ENCODE data around the gene MICU1. TPM values are rescaled to one million over a fixed set of nuclear protein-coding genes. Genes with fewer than 3 reads are reported as not detected.

MICU1 gene
- total and polyA plus RNA-seq, 2 of the 13 experiments (the other 11 are each of a cell fraction or from before 2014, with no cell fraction given), result 32.5 to 56.1 TPM

DNA sequence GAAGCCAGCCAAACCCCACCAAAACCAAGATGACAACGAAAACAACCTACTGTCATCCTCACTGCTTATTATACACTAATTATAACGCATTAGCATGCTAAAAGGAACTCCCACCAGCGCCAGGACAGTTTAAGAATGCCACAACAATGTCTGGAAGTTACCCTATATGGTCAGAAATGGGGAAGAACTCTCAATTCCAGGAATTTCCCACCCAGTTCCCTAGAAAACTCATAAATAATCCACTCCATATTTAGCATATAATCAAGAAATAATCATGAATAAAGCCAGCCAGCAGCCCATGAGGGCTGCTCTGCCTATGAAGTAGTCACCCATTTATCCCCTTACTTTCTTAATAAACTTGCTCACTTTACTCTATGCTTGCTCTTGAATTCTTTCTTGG, 20.8 kb downstream of the MICU1 start:
- H3K4me3 ChIP-seq (replicated peaks in 1 of 3; ENCODE audit: insufficient read depth in 1 of 3, low read depth in 2 of 3, low read length in 3 of 3), result no peak overlapping the region
- ATAC-seq (no peak), FAIRE-seq (no peak), DNase-seq (ENCODE audit: low spot score) (no peak)
- no peaks in the 10 kb centered on the region for H3K9me3 ChIP-seq (ENCODE audit: low read length)
- BruUV-seq (replicated peaks), result no TSS peak
- H3K79me2 ChIP-seq (ENCODE audit: insufficient read depth, low read length), result peaks cover 10% of the 10 kb centered on the region
- POLR2A ChIA-PET, result no interaction called here
- no peak overlapping the region for H3K9ac ChIP-seq (ENCODE audit: insufficient read depth, low read depth, low read length)
- no peaks in the 10 kb centered on the region for H4K20me1 ChIP-seq (ENCODE audit: insufficient read depth, low read length)
- CTCF ChIA-PET (ENCODE audit: low intra/inter-chr PET ratio, low total read pairs), result no interaction called here
- in situ Hi-C loops (cut with HindIII; ENCODE audit: extremely low pct_ligation_motif_present, low pct_unique_long_range_greater_than_20kb) (no loop called here), intact Hi-C loops (cut with micrococcal nuclease; ENCODE audit: unreplicated experiment) (no loop called here)
- H3K4me1 ChIP-seq (ENCODE audit: insufficient read depth, low read length), result no peaks in the 10 kb centered on the region
- no peak for TF ChIP-seq SNAI1 (CRISPR knock-in tag; IDR thresholded peaks at IDR 0.05; ENCODE audit: borderline replicate concordance)
- no peak for TF ChIP-seq ZNF30 (CRISPR knock-in tag; IDR thresholded peaks at IDR 0.05)
- no peak for TF ChIP-seq ZNF335 (CRISPR knock-in tag; IDR thresholded peaks at IDR 0.05)
- TF ChIP-seq HHEX (CRISPR knock-in tag; IDR thresholded peaks at IDR 0.05), result no peak
- TF ChIP-seq ZNF83 (CRISPR knock-in tag; IDR thresholded peaks at IDR 0.05; ENCODE audit: borderline replicate concordance), result no peak
- TF ChIP-seq ZNF143 (CRISPR knock-in tag; IDR thresholded peaks at IDR 0.05), result no peak
- TF ChIP-seq RAD51 (IDR thresholded peaks at IDR 0.05; ENCODE audit: borderline replicate concordance), result no peak
- 94% methylated on average over 3 of the region's 3 CpGs for WGBS (ENCODE audit: low lambda C conversion rate)
- H3K36me3 ChIP-seq (replicated peaks in 1 of 2; ENCODE audit: control insufficient read depth in 1 of 2, insufficient read depth in 2 of 2, low read length in 2 of 2), result no peaks in the 10 kb centered on the region
- H3K27ac ChIP-seq (ENCODE audit: extremely low read length, insufficient read depth, low read length), result no peak overlapping the region
- no peaks in the 10 kb centered on the region for H3K27me3 ChIP-seq (ENCODE audit: control insufficient read depth in 1 of 2, insufficient read depth in 2 of 2, low read length in 2 of 2)
- H2AFZ ChIP-seq (ENCODE audit: low read length), result no peak overlapping the region
- no peak overlapping the region for H3K4me2 ChIP-seq (ENCODE audit: low read depth, low read length)

DNA sequence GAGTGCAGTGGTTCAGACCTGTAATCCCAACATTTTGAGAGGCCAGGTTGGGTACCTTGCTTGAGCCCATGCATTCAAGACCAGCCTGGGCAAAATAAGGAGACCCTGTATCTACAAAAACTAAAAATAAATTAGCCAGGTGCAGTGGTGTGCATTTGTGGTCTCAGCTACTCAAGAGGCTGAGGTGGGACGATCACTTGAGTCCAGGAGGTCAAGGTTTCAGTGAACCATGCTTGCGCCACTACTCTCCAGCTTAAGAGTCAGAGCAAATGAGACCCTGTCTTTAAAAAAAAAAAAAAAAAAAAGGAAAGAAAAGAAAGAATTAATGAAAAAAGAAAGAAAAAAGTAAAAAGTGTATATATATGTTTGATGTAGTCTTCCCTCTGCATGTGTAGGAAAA, 24.7 kb downstream of the MICU1 start:
- Histone ChIP-seq H3K9ac (ENCODE audit: insufficient read depth, low read depth, low read length) (no peak overlapping the region), H2AFZ (ENCODE audit: low read length) (no peak overlapping the region), H4K20me1 (ENCODE audit: insufficient read depth, low read length) (no peaks in the 10 kb centered on the region), H3K79me2 (ENCODE audit: insufficient read depth, low read length) (peaks cover 7% of the 10 kb centered on the region), H3K4me1 (ENCODE audit: insufficient read depth, low read length) (no peaks in the 10 kb centered on the region), H3K9me3 (ENCODE audit: low read length) (no peaks in the 10 kb centered on the region), H3K27ac (ENCODE audit: extremely low read length, insufficient read depth, low read length) (no peak overlapping the region), H3K36me3 (replicated peaks in 1 of 2; ENCODE audit: control insufficient read depth in 1 of 2, insufficient read depth in 2 of 2, low read length in 2 of 2) (no peaks in the 10 kb centered on the region), H3K4me2 (ENCODE audit: low read depth, low read length) (no peak overlapping the region), H3K4me3 (replicated peaks in 1 of 3; ENCODE audit: insufficient read depth in 1 of 3, low read depth in 2 of 3, low read length in 3 of 3) (no peak overlapping the region), H3K27me3 (ENCODE audit: control insufficient read depth in 1 of 2, insufficient read depth in 2 of 2, low read length in 2 of 2) (no peaks in the 10 kb centered on the region)
- CTCF ChIA-PET (ENCODE audit: low intra/inter-chr PET ratio, low total read pairs), result no interaction called here
- WGBS (ENCODE audit: low lambda C conversion rate), result 61% methylated on average over 2 of the region's 2 CpGs
- DNase-seq (ENCODE audit: low spot score), result no peak
- in situ Hi-C loops (cut with HindIII; ENCODE audit: extremely low pct_ligation_motif_present, low pct_unique_long_range_greater_than_20kb) (no loop called here), intact Hi-C loops (cut with micrococcal nuclease; ENCODE audit: unreplicated experiment) (no loop called here)
- POLR2A ChIA-PET, result no interaction called here
- FAIRE-seq, result peak; percentile 21
- TF ChIP-seq KDM5B (CRISPR knock-in tag; IDR thresholded peaks at IDR 0.05; ENCODE audit: borderline replicate concordance), result no peak
- TF ChIP-seq ZFAT (CRISPR knock-in tag; conservative IDR thresholded peaks at IDR 0.05), result no peak
- TF ChIP-seq, protein P1, sequence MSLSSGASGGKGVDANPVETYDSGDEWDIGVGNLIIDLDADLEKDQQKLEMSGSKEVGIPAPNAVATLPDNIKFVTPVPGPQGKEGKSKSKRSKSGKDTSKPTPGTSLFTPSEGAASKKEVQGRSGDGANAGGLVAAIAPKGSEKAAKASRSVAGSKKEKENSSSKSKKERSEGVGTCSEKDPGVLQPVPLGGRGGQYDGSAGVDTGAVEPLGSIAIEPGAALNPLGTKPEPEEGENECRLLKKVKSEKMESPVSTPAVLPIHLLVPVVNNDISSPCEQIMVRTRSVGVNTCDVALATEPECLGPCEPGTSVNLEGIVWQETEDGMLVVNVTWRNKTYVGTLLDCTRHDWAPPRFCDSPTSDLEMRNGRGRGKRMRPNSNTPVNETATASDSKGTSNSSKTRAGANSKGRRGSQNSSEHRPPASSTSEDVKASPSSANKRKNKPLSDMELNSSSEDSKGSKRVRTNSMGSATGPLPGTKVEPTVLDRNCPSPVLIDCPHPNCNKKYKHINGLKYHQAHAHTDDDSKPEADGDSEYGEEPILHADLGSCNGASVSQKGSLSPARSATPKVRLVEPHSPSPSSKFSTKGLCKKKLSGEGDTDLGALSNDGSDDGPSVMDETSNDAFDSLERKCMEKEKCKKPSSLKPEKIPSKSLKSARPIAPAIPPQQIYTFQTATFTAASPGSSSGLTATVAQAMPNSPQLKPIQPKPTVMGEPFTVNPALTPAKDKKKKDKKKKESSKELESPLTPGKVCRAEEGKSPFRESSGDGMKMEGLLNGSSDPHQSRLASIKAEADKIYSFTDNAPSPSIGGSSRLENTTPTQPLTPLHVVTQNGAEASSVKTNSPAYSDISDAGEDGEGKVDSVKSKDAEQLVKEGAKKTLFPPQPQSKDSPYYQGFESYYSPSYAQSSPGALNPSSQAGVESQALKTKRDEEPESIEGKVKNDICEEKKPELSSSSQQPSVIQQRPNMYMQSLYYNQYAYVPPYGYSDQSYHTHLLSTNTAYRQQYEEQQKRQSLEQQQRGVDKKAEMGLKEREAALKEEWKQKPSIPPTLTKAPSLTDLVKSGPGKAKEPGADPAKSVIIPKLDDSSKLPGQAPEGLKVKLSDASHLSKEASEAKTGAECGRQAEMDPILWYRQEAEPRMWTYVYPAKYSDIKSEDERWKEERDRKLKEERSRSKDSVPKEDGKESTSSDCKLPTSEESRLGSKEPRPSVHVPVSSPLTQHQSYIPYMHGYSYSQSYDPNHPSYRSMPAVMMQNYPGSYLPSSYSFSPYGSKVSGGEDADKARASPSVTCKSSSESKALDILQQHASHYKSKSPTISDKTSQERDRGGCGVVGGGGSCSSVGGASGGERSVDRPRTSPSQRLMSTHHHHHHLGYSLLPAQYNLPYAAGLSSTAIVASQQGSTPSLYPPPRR (CRISPR knock-in tag; IDR thresholded peaks at IDR 0.05; ENCODE audit: borderline replicate concordance), result no peak
- ATAC-seq, result no peak
- BruUV-seq (replicated peaks), result no TSS peak

Measured in HepG2 (cell line).